Activated CD8-positive, alpha-beta memory T cell treated with anti-CD3 and anti-CD28 coated beads, Interleukin-2, amount 10 ng/mL, durations not matched to agents 7 days and 5 days (primary cell): Measurements from ENCODE around the gene LRBA. TPM values are rescaled to one million over a fixed set of nuclear protein-coding genes. Genes with fewer than 3 reads are reported as not detected.
"Not testable (repeated sequence)": the region's sequence is repeated elsewhere in the genome, so short reads cannot be mapped to it uniquely, and the experiment has no call there.

ENCODE experiments used
- ATAC-seq: fragments of 150-1000 bp; cut with Tn5 transposase; one replicate; pipeline ENCODE4 v1.10.0; 2021; ENCODE audit warnings: moderate library complexity
- CTCF ChIA-PET: fragments of 350-600 bp; sonication (Branson Sonifier 250); formaldehyde crosslinking; loops from one replicate; lab custom pipeline; 2021; ENCODE audit warnings: antibody characterized with exemption; lab: Charles Lee
- DNase-seq: peaks from one replicate; pipeline ENCODE4 v3.0.0-alpha.2; 2020
- H3K27ac Mint-ChIP-seq: one replicate; pipeline ENCODE4 v1.8.0; 2021; ENCODE audit warnings: mild to moderate bottlenecking, mixed read lengths
- H3K27me3 Mint-ChIP-seq: one replicate; pipeline ENCODE4 v1.8.0; 2021; ENCODE audit warnings: mixed read lengths
- H3K36me3 Mint-ChIP-seq: one replicate; pipeline ENCODE4 v1.8.0; 2021; ENCODE audit warnings: mild to moderate bottlenecking, mixed read lengths
- H3K4me1 Mint-ChIP-seq: one replicate; pipeline ENCODE4 v1.8.0; 2021; ENCODE audit warnings: mixed read lengths
- H3K4me3 Mint-ChIP-seq: one replicate; pipeline ENCODE4 v1.8.0; 2021; ENCODE audit warnings: mild to moderate bottlenecking, moderate library complexity, mixed read lengths
- H3K9me3 Mint-ChIP-seq: one replicate; pipeline ENCODE4 v1.8.0; 2022; ENCODE audit warnings: low read depth, mixed read lengths
- total RNA-seq, 2 experiments: library from RNA; stranded (reverse); gene quantifications; one replicate each; pipeline ENCODE4 v1.2.3, GENCODE V29; 2021

The LRBA gene
- total RNA-seq, 2 experiments from 2014 or later, result 59.2 to 60.2 TPM

DNA sequence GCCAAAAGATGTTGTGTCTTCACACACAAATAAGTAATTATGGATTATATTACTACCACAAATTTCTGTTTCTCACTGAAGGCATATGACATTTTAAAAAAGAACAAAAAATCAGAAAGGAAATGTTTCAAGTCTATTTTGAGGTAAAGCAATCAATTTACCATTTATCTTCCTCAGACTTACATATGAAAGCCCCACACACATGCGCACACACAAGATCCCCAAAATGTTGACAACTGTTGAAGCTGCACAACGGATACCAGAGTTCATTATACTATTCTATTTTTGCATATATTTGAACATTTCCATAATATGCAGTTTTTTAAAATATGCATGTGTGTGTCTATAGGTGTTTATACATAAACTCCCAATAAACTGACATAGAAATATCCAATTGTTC, 2.7 kb downstream of the LRBA start:
- Mint-ChIP-seq H3K9me3 (no peaks in the 10 kb centered on the region), H3K27ac (peak overlapping the region; percentile 4), H3K4me1 (peaks cover 33% of the 10 kb centered on the region), H3K27me3 (no peaks in the 10 kb centered on the region), H3K4me3 (peak overlapping the region; percentile 96), H3K36me3 (peaks cover 17% of the 10 kb centered on the region)
- DNase-seq, result no peak
- CTCF ChIA-PET, result no interaction called here
- no peak for ATAC-seq

- H3K27me3 Mint-ChIP-seq, result no peaks in the 10 kb centered on the region
These were observed 10.9 kb downstream of the LRBA start for GRCh38 chr4:151004222-151004621.

DNA sequence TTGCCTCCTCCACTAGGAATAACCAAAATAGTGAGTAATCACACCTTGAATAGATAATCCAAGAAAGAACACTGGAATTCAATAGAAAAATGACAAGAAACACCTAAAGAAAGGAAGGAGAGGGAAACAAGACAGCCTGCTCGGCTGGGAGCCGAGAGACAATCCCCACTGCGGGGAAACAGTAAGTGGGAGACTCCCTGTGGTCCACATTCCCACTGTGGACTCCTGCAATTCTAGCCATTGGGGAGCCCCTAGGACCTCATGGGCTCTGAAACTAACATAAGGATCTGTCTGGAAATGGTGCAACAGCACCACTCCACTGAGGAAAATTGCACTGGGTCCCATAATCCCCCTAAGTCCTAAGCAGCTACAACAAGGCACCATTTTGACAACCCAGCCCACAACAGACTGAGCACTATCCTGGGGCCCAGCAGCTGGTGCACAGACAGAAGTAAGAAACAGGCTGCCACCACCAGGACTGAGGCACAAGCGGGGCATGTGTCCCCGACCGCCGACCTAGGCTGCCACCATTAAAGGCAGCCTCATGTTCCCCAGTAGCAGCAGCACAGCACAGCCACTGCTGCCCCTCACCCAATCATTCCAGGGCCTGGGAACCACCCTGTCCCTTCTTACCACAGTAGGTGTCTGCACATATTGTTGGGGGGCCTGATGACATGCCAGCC, 14.2 kb downstream of the LRBA start:
- Mint-ChIP-seq H3K4me3 (no peak overlapping the region), H3K9me3 (no peaks in the 10 kb centered on the region), H3K27ac (no peak overlapping the region), H3K36me3 (peaks cover 30% of the 10 kb centered on the region), H3K4me1 (peaks cover 11% of the 10 kb centered on the region), H3K27me3 (no peaks in the 10 kb centered on the region)
- CTCF ChIA-PET, result no interaction called here
- ATAC-seq (no peak), DNase-seq (no peak)

More at GRCh38 chr4:151004222-151004621, 10.9 kb downstream of the LRBA start:
- Mint-ChIP-seq H3K27ac (no peak overlapping the region), H3K4me1 (peaks cover 17% of the 10 kb centered on the region), H3K4me3 (no peak overlapping the region), H3K36me3 (peaks cover 38% of the 10 kb centered on the region), H3K9me3 (no peaks in the 10 kb centered on the region)
- ATAC-seq (no peak), DNase-seq (no peak)
- CTCF ChIA-PET, result no interaction called here

- Mint-ChIP-seq H3K4me1 (peaks cover 5% of the 10 kb centered on the region), H3K27me3 (no peaks in the 10 kb centered on the region), H3K4me3 (no peak overlapping the region), H3K36me3 (peaks cover 34% of the 10 kb centered on the region), H3K9me3 (no peaks in the 10 kb centered on the region), H3K27ac (no peak overlapping the region)
- CTCF ChIA-PET, result no interaction called here
- no peak for ATAC-seq
- no peak for DNase-seq
These were observed 16.0 kb downstream of the LRBA start for GRCh38 chr4:150999086-150999485.

DNA sequence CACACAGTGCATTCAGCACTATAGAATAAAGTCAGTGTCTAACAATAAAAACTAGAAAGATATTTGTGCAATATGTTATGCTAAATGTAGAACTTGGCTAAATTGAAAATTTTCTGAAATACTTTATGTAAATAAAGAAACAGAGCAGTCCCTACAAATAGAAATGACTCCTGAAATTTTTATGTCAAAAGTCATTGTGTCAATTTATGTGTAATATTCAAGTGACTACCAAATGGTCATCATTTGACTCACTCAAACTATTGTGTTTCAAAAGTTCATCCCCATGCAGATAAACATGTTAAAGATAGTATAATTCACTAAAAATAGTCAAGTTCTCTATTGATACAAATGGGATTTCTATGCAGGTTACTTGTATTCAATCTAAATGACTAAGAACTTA, 17.9 kb downstream of the LRBA start:
- Mint-ChIP-seq H3K4me1 (peaks cover 4% of the 10 kb centered on the region), H3K27ac (no peak overlapping the region), H3K36me3 (peaks cover 32% of the 10 kb centered on the region), H3K4me3 (no peak overlapping the region), H3K27me3 (no peaks in the 10 kb centered on the region), H3K9me3 (no peaks in the 10 kb centered on the region)
- ATAC-seq (no peak), DNase-seq (no peak)
- CTCF ChIA-PET, result no interaction called here

GRCh38 chr4:150994721-150995120, 20.4 kb downstream of the LRBA start:
- Mint-ChIP-seq H3K27me3 (no peaks in the 10 kb centered on the region), H3K27ac (no peak overlapping the region), H3K4me3 (no peak overlapping the region), H3K36me3 (peaks cover 44% of the 10 kb centered on the region), H3K4me1 (no peaks in the 10 kb centered on the region), H3K9me3 (peaks cover 3% of the 10 kb centered on the region)
- ATAC-seq, result no peak
- DNase-seq, result no peak
- CTCF ChIA-PET, result no interaction called here

DNA sequence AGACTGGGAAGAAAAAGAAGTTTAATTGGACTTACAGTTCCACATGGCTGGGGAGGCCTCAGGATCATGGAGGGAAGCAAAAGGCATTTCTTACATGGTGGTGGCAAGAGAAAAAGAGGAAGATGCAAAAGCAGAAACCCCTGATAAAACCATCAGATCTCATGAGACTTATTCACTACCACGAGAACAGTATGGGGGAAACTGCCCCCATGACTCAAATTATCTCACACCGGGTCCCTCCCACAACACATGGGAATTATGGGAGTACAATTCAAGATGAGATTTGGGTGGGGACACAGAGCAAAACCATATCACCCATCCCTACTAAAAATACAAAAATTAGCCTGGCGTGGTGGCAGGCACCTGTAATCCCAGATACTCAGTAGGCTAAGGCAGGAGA, 21.5 kb downstream of the LRBA start:
- not testable (repeated sequence) for H3K9me3 Mint-ChIP-seq

GRCh38 chr4:150990993-150991392, 24.1 kb downstream of the LRBA start:
- Mint-ChIP-seq H3K27ac (no peak overlapping the region), H3K36me3 (peaks cover 48% of the 10 kb centered on the region), H3K9me3 (peaks cover 3% of the 10 kb centered on the region), H3K4me1 (peaks cover 12% of the 10 kb centered on the region), H3K4me3 (no peak overlapping the region), H3K27me3 (no peaks in the 10 kb centered on the region)
- CTCF ChIA-PET, result no interaction called here
- DNase-seq (no peak), ATAC-seq (no peak)

More for the DNA sequence above, 21.5 kb downstream of the LRBA start:
- H3K4me1 Mint-ChIP-seq, H3K4me3 Mint-ChIP-seq, DNase-seq, CTCF ChIA-PET, H3K27me3 Mint-ChIP-seq, H3K27ac Mint-ChIP-seq, ATAC-seq: not testable (repeated sequence)
- H3K36me3 Mint-ChIP-seq, result peaks cover 46% of the 10 kb centered on the region

DNA sequence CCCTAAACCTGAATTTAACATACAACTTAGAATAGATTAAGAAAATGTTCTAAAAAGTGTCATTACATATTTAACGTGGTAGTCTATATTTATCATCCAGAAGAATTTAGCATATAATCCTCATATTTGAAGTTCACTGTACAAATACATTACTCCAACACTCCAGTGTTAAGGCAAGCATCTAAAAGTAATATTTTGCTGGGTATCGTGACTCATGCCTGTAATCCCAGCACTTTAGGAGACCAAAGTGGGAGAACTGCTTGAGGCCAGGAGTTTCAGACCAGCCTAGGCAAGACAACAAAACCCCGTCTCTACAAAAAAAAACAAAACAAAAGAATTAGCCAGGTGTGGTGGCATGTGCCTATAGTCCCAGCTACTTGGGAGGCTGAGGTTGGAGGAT, 24.8 kb downstream of the LRBA start:
- ATAC-seq (no peak), DNase-seq (no peak)
- no peaks in the 10 kb centered on the region for H3K27me3 Mint-ChIP-seq
- H3K27ac Mint-ChIP-seq, result no peak overlapping the region
- peaks cover 45% of the 10 kb centered on the region for H3K36me3 Mint-ChIP-seq
- CTCF ChIA-PET, result no interaction called here
- H3K4me1 Mint-ChIP-seq, result peaks cover 14% of the 10 kb centered on the region
- H3K4me3 Mint-ChIP-seq, result no peak overlapping the region
- peaks cover 3% of the 10 kb centered on the region for H3K9me3 Mint-ChIP-seq

- peaks cover 3% of the 10 kb centered on the region for H3K9me3 Mint-ChIP-seq
- peaks cover 14% of the 10 kb centered on the region for H3K4me1 Mint-ChIP-seq
- ATAC-seq, result no peak
- CTCF ChIA-PET, result no interaction called here
- peaks cover 34% of the 10 kb centered on the region for H3K36me3 Mint-ChIP-seq
- no peak for DNase-seq
- no peaks in the 10 kb centered on the region for H3K27me3 Mint-ChIP-seq
- H3K4me3 Mint-ChIP-seq, result no peak overlapping the region
- H3K27ac Mint-ChIP-seq, result no peak overlapping the region
These were observed 26.8 kb downstream of the LRBA start for GRCh38 chr4:150988238-150988637.

GRCh38 chr4:150987204-150987603, 27.9 kb downstream of the LRBA start:
- H3K27me3 Mint-ChIP-seq, result no peaks in the 10 kb centered on the region
- ATAC-seq (no peak), DNase-seq (no peak)
- peaks cover 32% of the 10 kb centered on the region for H3K36me3 Mint-ChIP-seq
- CTCF ChIA-PET, result no interaction called here
- peaks cover 3% of the 10 kb centered on the region for H3K9me3 Mint-ChIP-seq
- H3K4me1 Mint-ChIP-seq, result peaks cover 19% of the 10 kb centered on the region
- no peak overlapping the region for H3K27ac Mint-ChIP-seq
- no peak overlapping the region for H3K4me3 Mint-ChIP-seq

GRCh38 chr4:150986085-150986484, 29.0 kb downstream of the LRBA start:
- H3K9me3 Mint-ChIP-seq, result peaks cover under 1% of the 10 kb centered on the region
- CTCF ChIA-PET, result no interaction called here
- DNase-seq, result no peak
- peaks cover 25% of the 10 kb centered on the region for H3K36me3 Mint-ChIP-seq
- no peak overlapping the region for H3K4me3 Mint-ChIP-seq
- no peak overlapping the region for H3K27ac Mint-ChIP-seq
- H3K27me3 Mint-ChIP-seq, result no peaks in the 10 kb centered on the region
- H3K4me1 Mint-ChIP-seq, result peaks cover 21% of the 10 kb centered on the region
- no peak for ATAC-seq

- Mint-ChIP-seq H3K36me3 (peaks cover 30% of the 10 kb centered on the region), H3K4me1 (peaks cover 34% of the 10 kb centered on the region), H3K9me3 (no peaks in the 10 kb centered on the region), H3K4me3 (no peak overlapping the region), H3K27ac (no peak overlapping the region), H3K27me3 (no peaks in the 10 kb centered on the region)
- no peak for DNase-seq
- CTCF ChIA-PET, result interaction anchor here (0.6 kb wide), 1 partner anchor 16 kb away, joined by 3 read pairs; no protein-coding TSS in a partner anchor
- no peak for ATAC-seq
These were observed 31.2 kb downstream of the LRBA start for GRCh38 chr4:150983851-150984250.

GRCh38 chr4:150982557-150983233, 32.4 kb downstream of the LRBA start:
- peaks cover 34% of the 10 kb centered on the region for H3K4me1 Mint-ChIP-seq
- no peak overlapping the region for H3K27ac Mint-ChIP-seq
- CTCF ChIA-PET, result no interaction called here

More at GRCh38 chr4:150982557-150983233, 32.4 kb downstream of the LRBA start:
- DNase-seq (no peak), ATAC-seq (no peak)
- Mint-ChIP-seq H3K36me3 (peaks cover 36% of the 10 kb centered on the region), H3K27me3 (no peaks in the 10 kb centered on the region), H3K9me3 (no peaks in the 10 kb centered on the region), H3K4me3 (no peak overlapping the region)
